ENCODE measurements around the gene YDJC. TPM values are rescaled to one million over a fixed set of nuclear protein-coding genes. Genes with fewer than 3 reads are reported as not detected.

The YDJC gene
- total RNA-seq = 48.9 and 52.0 TPM in 2 replicates

GRCh38 chr22:21629255-21630149 lies at the start of gene YDJC:
YDJC (minus strand) TSS chr22:21630022; CDS start chr22:21630014, 8 bp downstream.

GRCh38 chr22:21641789-21642583 lies 12.2 kb upstream of the YDJC start, which contains the start of gene SDF2L1:
SDF2L1 (plus strand) TSS chr22:21642302; CDS start chr22:21642337, 35 bp downstream.

GRCh38 chr22:21632237-21632895 lies 2.5 kb upstream of the YDJC start, which contains the start of gene CCDC116:
CCDC116 (plus strand) TSS chr22:21632760; CDS start chr22:21633182, 422 bp downstream.

Other genes starting within 250 kb of the YDJC start
- 0.16 TPM in 1 of 2 replicates, not detected in the other for gene RIMBP3B, start 246.3 kb downstream of the YDJC start, total RNA-seq
- 3.1 and 3.4 TPM in 2 replicates for gene HIC2, start 212.7 kb downstream of the YDJC start, total RNA-seq
- gene TMEM191C, start 162.6 kb downstream of the YDJC start, total RNA-seq = 0.32 and 0.54 TPM in 2 replicates
- gene RIMBP3C, start 78.6 kb downstream of the YDJC start, total RNA-seq = 0.18 TPM in 1 of 2 replicates, not detected in the other
- 44.6 and 48.6 TPM in 2 replicates for gene UBE2L3, start 62.3 kb downstream of the YDJC start, total RNA-seq
- 0.16 TPM in 1 of 2 replicates, not detected in the other for gene CCDC116, start 2.7 kb upstream of the YDJC start, total RNA-seq
- 25.5 and 59.3 TPM in 2 replicates for gene SDF2L1, start 12.3 kb upstream of the YDJC start, total RNA-seq
- gene PPIL2, start 36.0 kb upstream of the YDJC start, total RNA-seq = 15.6 and 29.4 TPM in 2 replicates
- 0.81 and 2.9 TPM in 2 replicates for gene YPEL1, start 105.8 kb upstream of the YDJC start, total RNA-seq
- 29.2 and 34.8 TPM in 2 replicates for gene MAPK1, start 237.6 kb upstream of the YDJC start, total RNA-seq

Data from cardiac atrium fibroblast (primary cell).